ENCODE results near the gene ZFAND5.

The ZFAND5 gene

DNA sequence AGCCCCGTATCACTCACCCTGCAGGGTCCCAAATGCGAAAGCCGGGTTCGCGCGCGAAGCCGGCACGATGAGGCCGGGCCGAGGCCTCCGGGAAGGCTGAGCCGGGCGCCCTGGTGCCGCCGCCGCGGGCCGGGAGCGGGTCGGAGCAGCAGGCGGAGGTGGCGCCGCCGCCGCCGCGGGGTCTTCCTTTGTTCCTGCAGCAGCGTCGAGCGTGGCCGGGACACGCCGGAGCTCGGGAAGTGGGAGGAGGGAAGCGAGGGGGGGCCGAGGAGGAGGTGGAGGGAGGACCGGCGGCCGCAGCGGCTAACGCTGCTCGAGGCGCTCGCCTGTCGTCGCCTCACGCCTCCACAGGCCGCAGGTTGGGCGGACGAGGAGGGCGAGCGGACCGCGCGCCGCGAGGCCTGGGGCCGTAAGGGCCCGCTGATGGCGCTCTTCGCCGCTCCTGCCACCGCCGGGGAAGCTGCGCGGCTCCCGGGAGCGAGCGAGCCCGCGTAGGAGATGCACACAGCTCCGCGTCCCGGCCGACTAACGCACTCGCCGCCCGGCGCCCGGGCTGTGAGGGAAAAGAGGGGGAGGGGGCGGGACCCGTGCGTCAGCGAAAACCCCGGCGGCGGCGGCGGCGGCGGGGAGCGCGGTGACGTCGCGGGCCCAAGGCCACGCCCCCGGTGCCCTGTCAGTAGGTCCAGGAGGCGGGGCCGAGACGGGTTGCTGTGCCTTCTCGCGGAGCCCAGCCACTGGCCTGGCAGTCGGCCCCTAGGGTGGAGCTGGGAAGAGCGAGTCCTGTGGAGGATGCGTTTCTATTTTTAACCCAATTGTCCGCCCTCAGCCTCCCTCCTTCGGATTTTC is at the start of gene ZFAND5:
ZFAND5 (minus strand) TSS at position 530 of the 846 bp plus-strand sequence. CDS start 4,430 bp downstream, outside the sequence.
- DNase-seq (ENCODE audit: low read depth) = peak; percentile 89

DNA sequence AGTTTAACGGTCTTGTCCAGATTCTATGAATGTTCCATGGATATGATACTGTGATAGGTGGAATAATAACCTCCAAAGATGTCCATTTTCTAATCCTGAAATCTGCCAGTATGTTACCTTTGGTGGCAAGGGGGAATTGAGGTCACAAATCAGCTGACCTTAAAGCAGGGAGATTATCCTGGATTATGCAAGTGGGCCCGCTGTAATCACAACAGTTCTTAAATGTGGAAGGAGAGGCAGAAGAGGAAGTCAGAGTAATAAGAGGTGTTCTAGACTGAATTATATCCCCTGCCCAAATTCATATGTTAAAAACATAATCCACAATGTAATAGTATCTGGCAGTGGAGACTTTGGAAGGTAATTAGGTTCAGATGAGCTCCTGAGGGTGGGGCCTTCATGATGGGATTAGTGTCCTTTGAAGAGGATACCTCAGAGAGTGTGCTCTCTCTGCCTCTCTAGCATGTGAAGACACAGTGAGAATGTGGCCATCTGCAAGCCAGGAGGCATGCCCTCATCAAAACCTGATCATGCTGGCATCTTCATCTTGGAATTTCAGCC is 47.6 kb upstream of the ZFAND5 start:
- no peak for DNase-seq (ENCODE audit: low read depth)

DNA sequence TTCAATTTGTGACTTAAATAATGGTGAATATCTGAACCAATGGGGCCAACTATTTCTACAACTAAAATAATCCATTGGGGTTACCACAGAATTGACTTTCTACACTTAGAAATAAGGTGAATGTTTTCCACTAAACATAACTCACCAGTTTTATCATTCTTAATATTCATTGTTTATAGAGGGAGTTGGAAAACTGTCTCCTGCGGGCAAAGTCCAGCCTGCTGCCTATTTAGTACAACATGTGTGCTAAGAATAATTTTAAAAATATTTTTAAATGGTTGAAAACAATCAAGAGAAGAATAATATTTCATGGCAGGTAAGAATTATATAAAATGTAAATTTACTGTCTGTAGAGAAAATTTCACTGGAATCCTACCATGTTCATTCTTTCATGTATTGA is 45.2 kb upstream of the ZFAND5 start:
- no peak for DNase-seq (ENCODE audit: low read depth)

- DNase-seq (ENCODE audit: low read depth) = no peak
These were observed 42.1 kb upstream of the ZFAND5 start for GRCh38 chr9:72407114-72407513.

GRCh38 chr9:72402744-72403143 is 37.7 kb upstream of the ZFAND5 start:
- DNase-seq (ENCODE audit: low read depth) = no peak

DNA sequence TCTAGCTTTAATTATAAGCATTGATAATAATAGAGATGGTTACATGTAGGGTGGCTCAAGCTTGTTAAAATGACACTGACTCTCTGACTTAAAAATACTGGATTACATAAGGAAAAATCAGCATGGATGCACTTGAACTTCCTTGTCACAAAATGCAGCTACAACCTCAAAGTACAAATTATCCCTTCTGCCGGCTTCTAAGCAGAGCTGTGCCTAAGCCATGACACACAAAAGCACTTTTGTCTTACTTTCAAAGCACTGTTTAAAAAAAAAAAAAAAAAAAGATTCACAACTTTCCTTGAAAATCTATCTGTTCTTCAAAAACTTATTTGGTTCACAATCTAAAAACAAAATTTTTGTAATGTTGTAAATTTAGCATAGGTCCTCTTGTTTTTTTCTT is 36.4 kb upstream of the ZFAND5 start:
- DNase-seq (ENCODE audit: low read depth) = no peak

- DNase-seq (ENCODE audit: low read depth) = no peak
These were observed 35.9 kb upstream of the ZFAND5 start for GRCh38 chr9:72400866-72401265.

DNA sequence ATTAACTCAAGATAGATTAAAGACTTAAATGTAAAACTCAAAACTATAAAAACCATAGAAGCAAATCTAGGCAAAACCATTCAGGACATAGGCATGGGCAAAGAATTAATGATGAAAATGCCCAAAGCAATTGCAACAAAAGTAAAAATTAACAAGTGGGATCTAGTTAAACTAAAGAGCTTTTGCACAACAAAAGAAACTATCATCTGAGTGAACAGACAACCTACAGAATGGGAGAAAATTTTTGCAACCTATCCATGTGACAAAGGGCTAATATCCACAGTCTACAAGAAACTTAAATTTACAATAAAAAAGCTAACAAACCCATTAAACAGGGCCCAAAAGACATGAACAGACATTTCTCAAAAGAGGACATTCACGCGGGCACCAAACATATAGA is 34.4 kb upstream of the ZFAND5 start:
- no peak for DNase-seq (ENCODE audit: low read depth)

DNA sequence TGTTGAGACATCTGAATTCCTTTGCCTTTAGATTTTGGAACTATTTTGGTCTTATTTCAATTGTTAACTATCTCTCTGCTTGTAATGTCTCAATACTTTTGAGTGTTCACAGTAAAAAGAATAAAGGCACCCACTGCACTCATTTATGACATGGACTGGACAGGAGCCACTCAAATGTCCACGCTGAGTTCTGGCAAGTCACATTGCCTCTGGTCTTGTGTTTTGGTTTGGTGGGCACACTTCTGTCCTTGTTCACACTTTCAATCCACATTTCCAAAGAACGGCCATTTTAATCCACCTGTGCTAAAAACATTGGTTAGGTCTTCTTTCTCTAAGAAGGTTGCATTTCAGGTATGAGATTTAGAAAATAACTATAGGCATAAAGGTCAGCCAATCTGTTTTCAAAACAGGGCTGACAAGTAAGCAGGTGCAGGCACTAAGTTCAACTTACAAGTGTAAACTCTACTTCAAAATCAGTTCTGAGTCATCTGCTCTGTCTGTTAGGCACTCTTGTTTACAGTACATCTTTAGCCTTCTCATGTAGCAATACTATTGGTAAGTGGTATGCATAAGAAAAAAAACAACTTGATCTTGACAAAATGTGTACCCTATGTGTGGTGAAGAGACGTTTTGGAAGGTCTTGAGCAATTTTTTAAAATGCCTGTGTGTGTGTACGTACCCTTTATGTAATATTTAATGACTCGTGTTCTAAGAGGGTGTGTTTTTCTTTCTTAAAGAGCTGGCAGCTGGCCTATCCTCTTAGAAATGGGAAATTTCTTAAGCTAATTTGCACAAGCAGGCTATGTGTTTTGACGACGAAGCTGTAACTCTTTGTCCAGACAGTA is 31.5 kb upstream of the ZFAND5 start:
- DNase-seq (ENCODE audit: low read depth) = no peak

- no peak for DNase-seq (ENCODE audit: low read depth)
These were observed 29.1 kb upstream of the ZFAND5 start for GRCh38 chr9:72394066-72394465.

DNA sequence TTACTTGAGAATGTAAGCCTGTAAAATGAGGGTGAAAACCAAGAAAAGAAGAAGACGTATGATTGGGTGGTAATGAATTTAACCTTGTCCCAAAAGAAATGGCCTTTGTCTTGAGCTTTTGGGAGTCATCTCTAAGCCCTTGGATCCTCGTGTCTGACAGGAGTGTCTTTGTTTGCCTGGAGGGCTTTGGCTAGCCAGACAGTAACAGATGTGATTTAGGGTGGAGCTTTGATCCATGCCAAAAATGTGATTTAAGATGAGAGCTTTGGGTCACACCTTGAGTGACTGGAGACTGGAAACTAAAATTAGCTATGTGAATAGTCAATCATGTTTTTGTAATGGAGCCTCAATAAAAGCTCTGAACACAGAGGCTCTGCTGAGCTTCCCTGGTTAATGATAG is 25.9 kb upstream of the ZFAND5 start:
- no peak for DNase-seq (ENCODE audit: low read depth)

DNA sequence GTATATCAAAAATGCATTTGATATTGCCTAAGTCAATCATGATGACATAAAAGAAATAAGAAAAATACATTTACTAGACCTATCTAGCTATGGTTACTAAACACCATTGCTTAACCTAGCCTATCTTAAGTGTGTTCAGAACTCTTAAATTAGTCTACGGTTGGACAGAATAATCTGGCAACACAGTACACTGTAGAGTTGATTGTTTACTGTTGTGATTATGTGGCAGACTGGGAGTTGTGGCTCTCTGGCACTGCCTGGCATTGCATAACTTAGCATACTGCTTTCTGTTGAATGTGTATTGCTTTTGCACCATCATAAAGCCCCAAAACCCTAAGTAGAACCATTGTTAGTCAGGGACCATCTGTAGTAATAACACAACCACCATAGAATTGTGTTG is 21.2 kb upstream of the ZFAND5 start:
- no peak for DNase-seq (ENCODE audit: low read depth)

DNA sequence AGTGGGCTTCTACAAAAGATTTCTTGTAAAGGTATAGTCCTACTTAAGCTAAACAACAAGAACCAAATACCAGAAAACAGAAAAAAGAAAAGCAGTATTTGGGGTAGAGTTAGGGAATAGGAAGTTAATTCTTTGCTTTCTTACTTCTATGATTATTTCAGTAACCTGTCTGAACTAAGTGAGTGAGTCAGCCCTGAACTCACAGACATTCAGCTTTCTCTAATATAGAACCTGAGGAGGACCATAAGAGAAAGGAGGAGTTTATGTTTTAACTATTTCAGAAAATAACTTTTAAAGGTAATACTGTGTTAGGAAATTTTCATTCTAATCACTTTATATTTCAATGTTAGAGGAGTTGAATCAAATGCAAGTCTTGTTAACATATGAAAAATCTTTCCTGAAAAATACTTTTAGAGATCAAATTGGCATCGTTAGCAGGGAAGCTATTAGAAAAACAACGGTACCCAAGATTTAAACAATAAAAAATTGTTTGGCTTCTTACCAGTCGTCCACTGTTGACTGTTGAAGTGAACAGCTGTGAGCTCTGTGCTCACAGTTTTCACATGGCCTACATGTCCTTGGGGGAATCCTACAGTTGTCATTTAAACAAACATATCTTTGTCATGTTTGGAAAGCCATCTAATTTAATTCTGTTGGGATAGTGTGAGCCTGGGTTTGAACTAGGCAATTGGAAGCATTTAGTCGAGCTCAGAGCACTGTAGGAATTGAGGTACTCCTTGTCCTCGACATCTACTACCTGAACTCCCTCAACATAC is 19.9 kb upstream of the ZFAND5 start:
- no peak for DNase-seq (ENCODE audit: low read depth)

DNA sequence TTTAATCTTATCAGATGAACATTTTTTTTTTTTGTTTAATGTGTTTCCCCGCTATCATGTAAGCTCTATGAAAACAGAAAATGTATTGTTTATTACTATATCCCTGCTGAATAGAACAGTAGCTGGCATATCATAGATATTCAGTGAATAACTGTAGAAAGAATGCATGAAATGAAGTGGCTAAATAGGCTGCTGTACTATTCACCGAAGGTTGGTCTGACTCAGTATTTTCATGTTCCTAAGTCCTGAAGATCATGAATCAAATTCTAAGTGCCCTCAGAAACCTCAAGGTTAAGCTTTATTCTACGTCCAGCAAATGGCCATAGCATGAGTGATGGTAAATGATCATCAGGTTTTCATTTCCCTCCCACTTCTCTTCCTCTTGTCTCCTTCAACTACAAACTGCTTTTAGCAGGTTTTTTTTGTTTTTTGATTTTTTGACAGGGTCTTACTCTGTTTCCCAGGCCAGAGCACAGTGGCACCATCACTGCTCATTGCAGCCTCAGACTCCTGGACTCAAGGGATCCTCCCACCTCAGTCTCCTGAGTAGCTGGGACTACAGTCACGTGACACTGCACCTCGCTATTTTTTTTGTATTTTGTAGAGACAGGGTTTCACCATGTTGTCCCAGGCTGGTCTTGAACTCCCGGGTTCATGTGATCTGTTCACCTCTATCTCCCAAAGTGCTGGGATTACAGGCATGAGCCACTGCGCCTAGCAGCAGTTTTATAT is 19.1 kb upstream of the ZFAND5 start:
- no peak for DNase-seq (ENCODE audit: low read depth)

GRCh38 chr9:72382405-72382804 is 17.4 kb upstream of the ZFAND5 start:
- no peak for DNase-seq (ENCODE audit: low read depth)

- no peak for DNase-seq (ENCODE audit: low read depth)
These were observed 12.0 kb upstream of the ZFAND5 start for GRCh38 chr9:72377041-72377440.

- DNase-seq (ENCODE audit: low read depth) = no peak
These were observed 6.1 kb upstream of the ZFAND5 start for GRCh38 chr9:72371151-72371550.

DNA sequence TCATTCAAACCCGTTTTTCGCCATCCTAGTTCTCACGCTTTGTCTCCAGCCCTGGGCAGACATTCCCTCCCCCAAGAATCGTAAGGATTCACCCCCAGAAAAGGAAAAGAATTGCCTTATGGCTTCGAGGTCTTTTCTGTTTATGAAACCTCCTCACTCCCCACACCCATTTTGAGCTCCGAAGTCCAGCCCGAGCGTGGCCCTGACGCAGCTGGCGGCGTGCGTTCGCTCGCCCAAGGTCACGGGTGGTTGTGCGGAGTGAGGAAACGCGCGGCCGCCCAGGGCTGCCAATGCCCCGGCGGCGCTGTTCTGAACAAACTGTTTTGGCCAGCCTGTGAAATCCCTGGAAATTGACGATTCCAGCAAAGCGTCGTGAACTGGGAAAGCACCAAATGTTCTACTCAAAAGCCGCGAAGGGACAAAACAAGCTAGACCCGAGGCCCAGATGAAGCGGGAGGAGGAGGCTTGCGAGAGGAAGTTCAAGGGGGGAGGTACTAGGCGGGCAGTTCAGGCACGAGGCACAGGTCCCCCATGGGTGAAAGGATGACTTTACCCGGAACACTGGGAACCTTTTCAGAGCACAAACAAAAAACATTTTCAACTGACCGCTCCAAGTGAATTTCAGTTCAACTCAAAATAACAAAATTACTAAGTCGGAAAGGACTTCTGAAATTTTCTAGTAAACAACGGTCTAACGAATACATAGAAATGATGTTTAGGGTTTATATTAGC is 683 bp upstream of the ZFAND5 start:
- DNase-seq (ENCODE audit: low read depth) = peak; percentile 44

GRCh38 chr9:72363908-72364678 is 915 bp downstream of the ZFAND5 start:
- DNase-seq (ENCODE audit: low read depth) = peak; percentile 54

GRCh38 chr9:72363236-72363635 is 1.8 kb downstream of the ZFAND5 start:
- DNase-seq (ENCODE audit: low read depth) = no peak
